ENCODE data around the gene POLR1E. TPM values are rescaled to one million over a fixed set of nuclear protein-coding genes. Genes with fewer than 3 reads are reported as not detected.
"Not testable (repeated sequence)": the region's sequence is repeated elsewhere in the genome, so short reads cannot be mapped to it uniquely, and the experiment has no call there.

POLR1E gene
- polyA plus RNA-seq, 1 donor (not counting 4 experiments of a cell fraction or from before 2014, with no cell fraction given): 44.4 TPM

DNA sequence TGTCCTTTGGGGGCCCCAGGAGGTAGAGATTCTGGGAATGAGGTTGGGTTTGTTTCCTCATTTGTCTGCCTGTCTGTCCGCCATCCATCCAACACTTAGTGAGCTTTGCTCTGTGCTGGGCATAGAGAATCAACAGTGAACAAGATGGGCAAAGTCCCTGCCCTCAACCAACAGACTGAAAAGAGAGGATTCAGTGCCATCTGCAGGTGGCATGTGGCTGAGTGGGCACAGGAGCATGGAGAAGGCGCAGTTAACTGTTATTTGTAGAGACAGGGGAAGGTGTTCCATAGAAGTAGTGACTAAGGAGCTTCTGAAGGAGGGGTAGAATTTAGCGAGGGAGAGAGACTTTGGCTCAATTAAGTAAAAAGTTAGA lies 23.1 kb downstream of the POLR1E start:
- peaks cover 12 to 22% of the 10 kb centered on the region in 2 experiments for H3K36me3 ChIP-seq (ENCODE audit: control insufficient read depth in 2 of 2, extremely low read depth in 1 of 2, insufficient read depth in 2 of 2, low read length in 2 of 2)
- peaks cover 2% of the 10 kb centered on the region for H4K20me1 ChIP-seq (ENCODE audit: control insufficient read depth, extremely low read depth, insufficient read depth, low read length)
- no peaks in the 10 kb centered on the region for H3K79me2 ChIP-seq (ENCODE audit: control insufficient read depth, insufficient read depth, low read length)
- no peak for DNase-seq (ENCODE audit: low read depth, low spot score)
- no peak overlapping the region for H3K9ac ChIP-seq (ENCODE audit: control insufficient read depth, extremely low read depth, insufficient read depth, low read length)
- no peak overlapping the region for H3K4me2 ChIP-seq (ENCODE audit: control insufficient read depth, extremely low read depth, insufficient read depth, low read depth, low read length)
- no peaks in the 10 kb centered on the region for H3K4me1 ChIP-seq (ENCODE audit: control insufficient read depth, extremely low read depth, insufficient read depth, low read length)
- H3K4me3 ChIP-seq (ENCODE audit: control insufficient read depth in 2 of 3, extremely low read depth in 1 of 3, insufficient read depth in 2 of 3, low read depth in 1 of 3, low read length in 3 of 3): no peak overlapping the region
- TF ChIP-seq EZH2 (IDR thresholded peaks at IDR 0.05; ENCODE audit: low read length): no peak
- TF ChIP-seq, protein P1, sequence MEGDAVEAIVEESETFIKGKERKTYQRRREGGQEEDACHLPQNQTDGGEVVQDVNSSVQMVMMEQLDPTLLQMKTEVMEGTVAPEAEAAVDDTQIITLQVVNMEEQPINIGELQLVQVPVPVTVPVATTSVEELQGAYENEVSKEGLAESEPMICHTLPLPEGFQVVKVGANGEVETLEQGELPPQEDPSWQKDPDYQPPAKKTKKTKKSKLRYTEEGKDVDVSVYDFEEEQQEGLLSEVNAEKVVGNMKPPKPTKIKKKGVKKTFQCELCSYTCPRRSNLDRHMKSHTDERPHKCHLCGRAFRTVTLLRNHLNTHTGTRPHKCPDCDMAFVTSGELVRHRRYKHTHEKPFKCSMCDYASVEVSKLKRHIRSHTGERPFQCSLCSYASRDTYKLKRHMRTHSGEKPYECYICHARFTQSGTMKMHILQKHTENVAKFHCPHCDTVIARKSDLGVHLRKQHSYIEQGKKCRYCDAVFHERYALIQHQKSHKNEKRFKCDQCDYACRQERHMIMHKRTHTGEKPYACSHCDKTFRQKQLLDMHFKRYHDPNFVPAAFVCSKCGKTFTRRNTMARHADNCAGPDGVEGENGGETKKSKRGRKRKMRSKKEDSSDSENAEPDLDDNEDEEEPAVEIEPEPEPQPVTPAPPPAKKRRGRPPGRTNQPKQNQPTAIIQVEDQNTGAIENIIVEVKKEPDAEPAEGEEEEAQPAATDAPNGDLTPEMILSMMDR (optimal IDR thresholded peaks at IDR 0.05 in 1 of 3, IDR thresholded peaks at IDR 0.05 in 1 of 3, conservative IDR thresholded peaks at IDR 0.05 in 1 of 3; ENCODE audit: extremely low read depth in 1 of 3, insufficient read depth in 2 of 3, low read length in 3 of 3): peak in 1 of 3 experiments; percentile 40
- no peak for FAIRE-seq
- H3K9me1 ChIP-seq (ENCODE audit: control insufficient read depth, extremely low read depth, insufficient read depth, low read length): no peaks in the 10 kb centered on the region
- dilution Hi-C loops (cut with MboI; ENCODE audit: extremely low pct_ligation_motif_present, low sequenced_read_pairs): no loop called here
- H3K27ac ChIP-seq (ENCODE audit: control insufficient read depth, insufficient read depth, low read length): no peak overlapping the region
- no peak overlapping the region for H2AFZ ChIP-seq (ENCODE audit: control insufficient read depth, low read length)
- H3K27me3 ChIP-seq (ENCODE audit: control insufficient read depth, extremely low read depth, insufficient read depth, low read length): no peaks in the 10 kb centered on the region
- H3K9me3 ChIP-seq (ENCODE audit: control insufficient read depth, low read depth, low read length): no peaks in the 10 kb centered on the region

DNA sequence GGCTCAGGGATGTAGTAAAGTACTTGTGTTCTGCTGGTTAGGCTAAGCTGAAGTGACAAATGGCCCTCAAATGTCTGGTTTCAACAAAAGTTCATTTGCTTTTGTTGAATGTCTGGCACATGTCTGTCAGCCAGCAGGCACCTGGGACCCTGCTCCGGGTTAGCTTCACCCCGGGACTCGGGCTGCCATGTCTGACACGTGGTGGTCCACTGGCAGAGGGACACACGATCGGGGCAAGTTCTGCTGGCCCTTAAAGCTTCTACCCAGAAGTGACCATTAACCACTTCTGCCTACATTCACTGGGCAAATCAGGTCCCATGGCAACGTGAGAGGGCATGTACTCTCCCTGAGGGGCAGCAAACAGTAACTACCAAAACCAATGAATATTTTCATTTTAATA lies 23.8 kb downstream of the POLR1E start:
- Histone ChIP-seq H3K27ac (ENCODE audit: control insufficient read depth, insufficient read depth, low read length) (no peak overlapping the region), H4K20me1 (ENCODE audit: control insufficient read depth, extremely low read depth, insufficient read depth, low read length) (no peaks in the 10 kb centered on the region), H3K4me3 (ENCODE audit: control insufficient read depth in 2 of 3, extremely low read depth in 1 of 3, insufficient read depth in 2 of 3, low read depth in 1 of 3, low read length in 3 of 3) (no peak overlapping the region), H2AFZ (ENCODE audit: control insufficient read depth, low read length) (no peak overlapping the region), H3K9me1 (ENCODE audit: control insufficient read depth, extremely low read depth, insufficient read depth, low read length) (no peaks in the 10 kb centered on the region), H3K79me2 (ENCODE audit: control insufficient read depth, insufficient read depth, low read length) (no peaks in the 10 kb centered on the region), H3K27me3 (ENCODE audit: control insufficient read depth, extremely low read depth, insufficient read depth, low read length) (no peaks in the 10 kb centered on the region), H3K9me3 (ENCODE audit: control insufficient read depth, low read depth, low read length) (no peaks in the 10 kb centered on the region), H3K9ac (ENCODE audit: control insufficient read depth, extremely low read depth, insufficient read depth, low read length) (no peak overlapping the region), H3K36me3 (ENCODE audit: control insufficient read depth in 2 of 2, extremely low read depth in 1 of 2, insufficient read depth in 2 of 2, low read length in 2 of 2) (peaks cover 11 to 18% of the 10 kb centered on the region in 2 experiments), H3K4me2 (ENCODE audit: control insufficient read depth, extremely low read depth, insufficient read depth, low read depth, low read length) (no peak overlapping the region), H3K4me1 (ENCODE audit: control insufficient read depth, extremely low read depth, insufficient read depth, low read length) (no peaks in the 10 kb centered on the region)
- no peak for FAIRE-seq
- no peak for DNase-seq (ENCODE audit: low read depth, low spot score)
- TF ChIP-seq, protein P1 (optimal IDR thresholded peaks at IDR 0.05 in 1 of 3, IDR thresholded peaks at IDR 0.05 in 1 of 3, conservative IDR thresholded peaks at IDR 0.05 in 1 of 3; ENCODE audit: extremely low read depth in 1 of 3, insufficient read depth in 2 of 3, low read length in 3 of 3): no peak
- TF ChIP-seq EZH2 (IDR thresholded peaks at IDR 0.05; ENCODE audit: low read length): no peak
- dilution Hi-C loops (cut with MboI; ENCODE audit: extremely low pct_ligation_motif_present, low sequenced_read_pairs): no loop called here

DNA sequence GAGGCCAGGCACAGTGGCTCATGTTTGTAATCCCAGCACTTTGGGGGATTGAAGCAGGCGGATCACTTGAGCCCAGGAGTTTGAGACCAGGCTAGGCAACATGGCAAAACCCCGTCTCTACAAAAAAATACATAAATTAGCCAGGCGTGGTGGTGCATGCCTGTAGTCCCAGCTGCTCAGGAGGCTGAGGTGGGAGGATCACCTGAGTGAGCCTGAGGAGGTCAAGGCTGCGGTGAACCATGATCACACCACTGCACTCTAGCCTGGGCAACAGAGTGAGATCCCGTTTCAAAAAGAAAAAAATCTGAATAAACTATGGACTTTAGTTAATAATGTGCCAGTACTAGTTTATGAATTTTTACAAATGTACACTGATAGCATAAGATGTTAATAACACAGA lies 24.3 kb downstream of the POLR1E start:
- H3K4me3 ChIP-seq (ENCODE audit: control insufficient read depth in 2 of 3, extremely low read depth in 1 of 3, insufficient read depth in 2 of 3, low read depth in 1 of 3, low read length in 3 of 3); FAIRE-seq; DNase-seq (ENCODE audit: low read depth, low spot score); H3K27me3 ChIP-seq (ENCODE audit: control insufficient read depth, extremely low read depth, insufficient read depth, low read length); H3K9me3 ChIP-seq (ENCODE audit: control insufficient read depth, low read depth, low read length); H3K9me1 ChIP-seq (ENCODE audit: control insufficient read depth, extremely low read depth, insufficient read depth, low read length); H3K9ac ChIP-seq (ENCODE audit: control insufficient read depth, extremely low read depth, insufficient read depth, low read length); H3K79me2 ChIP-seq (ENCODE audit: control insufficient read depth, insufficient read depth, low read length); dilution Hi-C loops (cut with MboI; ENCODE audit: extremely low pct_ligation_motif_present, low sequenced_read_pairs); H2AFZ ChIP-seq (ENCODE audit: control insufficient read depth, low read length); H4K20me1 ChIP-seq (ENCODE audit: control insufficient read depth, extremely low read depth, insufficient read depth, low read length); H3K27ac ChIP-seq (ENCODE audit: control insufficient read depth, insufficient read depth, low read length); H3K4me1 ChIP-seq (ENCODE audit: control insufficient read depth, extremely low read depth, insufficient read depth, low read length); H3K4me2 ChIP-seq (ENCODE audit: control insufficient read depth, extremely low read depth, insufficient read depth, low read depth, low read length): not testable (repeated sequence)
- H3K36me3 ChIP-seq (ENCODE audit: control insufficient read depth in 2 of 2, extremely low read depth in 1 of 2, insufficient read depth in 2 of 2, low read length in 2 of 2): peaks cover 7 to 14% of the 10 kb centered on the region in 2 experiments

Data from keratinocyte (primary cell).